ENCODE measurements around the gene PCDH9. TPM values are rescaled to one million over a fixed set of nuclear protein-coding genes. Genes with fewer than 3 reads are reported as not detected.

PCDH9 gene
- total and polyA plus RNA-seq, 2 experiments from 2014 or later = 0.31 to 0.52 TPM

DNA sequence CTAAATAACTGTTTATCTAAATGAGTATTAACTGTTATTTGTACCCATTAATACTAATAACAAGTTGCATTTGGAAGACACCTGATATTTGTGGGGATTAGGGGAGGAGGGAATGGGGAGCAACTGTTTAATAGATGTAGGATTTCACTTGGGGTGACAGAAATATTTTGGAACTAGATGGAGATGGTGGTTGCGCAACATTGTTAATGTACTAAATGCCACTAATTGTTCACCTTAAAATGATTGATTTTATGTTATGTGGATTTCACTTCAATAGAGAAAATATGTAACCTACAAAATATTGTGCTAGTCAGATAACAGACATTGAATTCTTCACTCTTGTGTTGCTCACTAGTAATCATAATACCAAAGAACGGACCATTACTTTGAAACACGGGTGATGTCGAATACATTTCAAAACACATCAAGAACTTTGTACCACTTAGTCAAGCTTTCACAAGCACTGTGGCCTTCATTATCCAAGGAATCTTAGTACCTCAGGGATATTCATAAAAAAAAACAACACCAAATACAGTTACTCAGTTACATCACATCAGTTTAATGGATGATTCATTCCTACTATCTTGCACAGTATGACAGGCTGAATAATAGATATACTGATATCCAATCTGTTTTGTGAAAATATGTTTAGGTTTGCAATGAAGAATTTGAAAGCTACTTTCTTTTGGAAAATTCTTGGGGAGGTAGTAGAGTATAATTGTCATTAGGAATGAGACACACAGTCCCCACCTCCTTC lies 721.8 kb downstream of the PCDH9 start (continued):
- TF ChIP-seq NANOG (IDR thresholded peaks at IDR 0.05; ENCODE audit: borderline replicate concordance) (no peak), STAT1 (IDR thresholded peaks at IDR 0.05; ENCODE audit: unreplicated experiment) (no peak), JUNB (IDR thresholded peaks at IDR 0.05; ENCODE audit: unreplicated experiment) (no peak), ZNF331 (CRISPR knock-in tag; IDR thresholded peaks at IDR 0.05; ENCODE audit: low read depth) (no peak), CREB1 (CRISPR knock-in tag; IDR thresholded peaks at IDR 0.05; ENCODE audit: low read depth) (no peak), ZNF114 (CRISPR knock-in tag; IDR thresholded peaks at IDR 0.05) (no peak)
- TF ChIP-seq, protein P1, sequence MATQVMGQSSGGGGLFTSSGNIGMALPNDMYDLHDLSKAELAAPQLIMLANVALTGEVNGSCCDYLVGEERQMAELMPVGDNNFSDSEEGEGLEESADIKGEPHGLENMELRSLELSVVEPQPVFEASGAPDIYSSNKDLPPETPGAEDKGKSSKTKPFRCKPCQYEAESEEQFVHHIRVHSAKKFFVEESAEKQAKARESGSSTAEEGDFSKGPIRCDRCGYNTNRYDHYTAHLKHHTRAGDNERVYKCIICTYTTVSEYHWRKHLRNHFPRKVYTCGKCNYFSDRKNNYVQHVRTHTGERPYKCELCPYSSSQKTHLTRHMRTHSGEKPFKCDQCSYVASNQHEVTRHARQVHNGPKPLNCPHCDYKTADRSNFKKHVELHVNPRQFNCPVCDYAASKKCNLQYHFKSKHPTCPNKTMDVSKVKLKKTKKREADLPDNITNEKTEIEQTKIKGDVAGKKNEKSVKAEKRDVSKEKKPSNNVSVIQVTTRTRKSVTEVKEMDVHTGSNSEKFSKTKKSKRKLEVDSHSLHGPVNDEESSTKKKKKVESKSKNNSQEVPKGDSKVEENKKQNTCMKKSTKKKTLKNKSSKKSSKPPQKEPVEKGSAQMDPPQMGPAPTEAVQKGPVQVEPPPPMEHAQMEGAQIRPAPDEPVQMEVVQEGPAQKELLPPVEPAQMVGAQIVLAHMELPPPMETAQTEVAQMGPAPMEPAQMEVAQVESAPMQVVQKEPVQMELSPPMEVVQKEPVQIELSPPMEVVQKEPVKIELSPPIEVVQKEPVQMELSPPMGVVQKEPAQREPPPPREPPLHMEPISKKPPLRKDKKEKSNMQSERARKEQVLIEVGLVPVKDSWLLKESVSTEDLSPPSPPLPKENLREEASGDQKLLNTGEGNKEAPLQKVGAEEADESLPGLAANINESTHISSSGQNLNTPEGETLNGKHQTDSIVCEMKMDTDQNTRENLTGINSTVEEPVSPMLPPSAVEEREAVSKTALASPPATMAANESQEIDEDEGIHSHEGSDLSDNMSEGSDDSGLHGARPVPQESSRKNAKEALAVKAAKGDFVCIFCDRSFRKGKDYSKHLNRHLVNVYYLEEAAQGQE (IDR thresholded peaks at IDR 0.05; ENCODE audit: unreplicated experiment) = no peak

DNA sequence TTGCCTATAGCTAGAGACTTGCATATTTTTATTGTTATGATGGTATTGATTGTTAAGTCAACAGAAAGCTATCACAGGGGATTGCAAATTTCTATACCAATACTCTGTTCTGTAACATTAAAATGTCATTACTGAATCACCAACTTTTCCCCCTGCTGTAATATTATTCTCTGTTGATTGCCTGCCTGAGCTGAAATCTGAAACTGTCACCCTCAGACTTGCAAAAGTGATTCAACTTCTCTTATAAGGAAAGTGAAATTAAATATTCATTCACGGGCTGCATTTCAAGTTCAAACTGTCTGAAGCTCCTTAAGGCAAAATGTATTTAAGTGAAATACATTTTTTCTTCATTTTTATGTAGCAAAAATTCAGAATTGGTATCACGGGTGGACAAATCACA lies 723.2 kb downstream of the PCDH9 start:
- DNase-seq (ENCODE audit: low spot score) (no peak), ATAC-seq (no peak)
- H3K79me2 ChIP-seq (replicated peaks; ENCODE audit: insufficient read depth) = no peaks in the 10 kb centered on the region
- Mint-ChIP-seq H3K27ac (no peak overlapping the region), H3K36me3 (ENCODE audit: low read depth) (no peaks in the 10 kb centered on the region), H3K4me3 (no peak overlapping the region), H3K27me3 (ENCODE audit: insufficient read depth, low read depth, poor library complexity) (no peaks in the 10 kb centered on the region), H3K4me1 (peaks cover 29% of the 10 kb centered on the region), H3K9me3 (no peaks in the 10 kb centered on the region)
- no peaks in the 10 kb centered on the region for H3K27me3 ChIP-seq (ENCODE audit: insufficient read depth)
- no peaks in the 10 kb centered on the region for H4K20me1 ChIP-seq (replicated peaks; ENCODE audit: insufficient read depth)
- H3K4me3 ChIP-seq = no peak overlapping the region
- no peak overlapping the region for H3K27ac ChIP-seq (ENCODE audit: low read depth)
- no peaks in the 10 kb centered on the region for H3K36me3 ChIP-seq (ENCODE audit: insufficient read depth)
- peaks cover 26% of the 10 kb centered on the region for H3K4me1 ChIP-seq (ENCODE audit: insufficient read depth)
- H3K4me2 ChIP-seq = no peak overlapping the region
- H2AFZ ChIP-seq = no peak overlapping the region
- 0 out of 2 replicates have a peak, but pooled peaks cover 3% of the 10 kb centered on the region for H3K9me2 ChIP-seq (ENCODE audit: insufficient read depth)
- H3F3A ChIP-seq (replicated peaks; ENCODE audit: low read depth) = no peaks in the 10 kb centered on the region
- TF ChIP-seq, protein P2, sequence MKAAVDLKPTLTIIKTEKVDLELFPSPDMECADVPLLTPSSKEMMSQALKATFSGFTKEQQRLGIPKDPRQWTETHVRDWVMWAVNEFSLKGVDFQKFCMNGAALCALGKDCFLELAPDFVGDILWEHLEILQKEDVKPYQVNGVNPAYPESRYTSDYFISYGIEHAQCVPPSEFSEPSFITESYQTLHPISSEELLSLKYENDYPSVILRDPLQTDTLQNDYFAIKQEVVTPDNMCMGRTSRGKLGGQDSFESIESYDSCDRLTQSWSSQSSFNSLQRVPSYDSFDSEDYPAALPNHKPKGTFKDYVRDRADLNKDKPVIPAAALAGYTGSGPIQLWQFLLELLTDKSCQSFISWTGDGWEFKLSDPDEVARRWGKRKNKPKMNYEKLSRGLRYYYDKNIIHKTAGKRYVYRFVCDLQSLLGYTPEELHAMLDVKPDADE (IDR thresholded peaks at IDR 0.05) = no peak
- TF ChIP-seq EZH2 (IDR thresholded peaks at IDR 0.05; ENCODE audit: low read depth, unreplicated experiment) = no peak
- TF ChIP-seq ZNF114 (CRISPR knock-in tag; IDR thresholded peaks at IDR 0.05) = no peak
- TF ChIP-seq EZH2phosphoT487 (IDR thresholded peaks at IDR 0.05; ENCODE audit: unreplicated experiment) = no peak
- no peak for TF ChIP-seq POLR2AphosphoS5 (IDR thresholded peaks at IDR 0.05; ENCODE audit: low read depth)
- TF ChIP-seq JUNB (IDR thresholded peaks at IDR 0.05; ENCODE audit: unreplicated experiment) = no peak
- no peak for TF ChIP-seq ZNF331 (CRISPR knock-in tag; IDR thresholded peaks at IDR 0.05; ENCODE audit: low read depth)
- TF ChIP-seq, protein P1 (IDR thresholded peaks at IDR 0.05; ENCODE audit: unreplicated experiment) = no peak

Data from GM23338 (cell line).